Mesenchymal stem cell (in vitro differentiated cells and primary cell): ENCODE measurements around the gene GPATCH2.

Source experiments
- DNase-seq: peaks from one replicate; pipeline ENCODE4 v3.0.0-alpha.2; 2013
- H2AFZ ChIP-seq: one replicate; pipeline ENCODE4 v1.6.1; 2013; ENCODE audit warnings: low read depth, mild to moderate bottlenecking, control low read depth, inconsistent platforms, low read length, moderate library complexity
- H2AK5ac ChIP-seq: 2 replicates; pipeline ENCODE4 v1.6.1; 2013; ENCODE audit warnings: low read length, moderate library complexity, mild to moderate bottlenecking, inconsistent platforms; ENCODE audit not compliant: severe bottlenecking
- H2BK120ac ChIP-seq: one replicate; pipeline ENCODE4 v1.6.1; 2013; ENCODE audit warnings: low read depth, mild to moderate bottlenecking, inconsistent platforms, low read length, moderate library complexity
- H2BK12ac ChIP-seq, 2 experiments: one replicate each; pipeline ENCODE4 v1.6.1; 2013; ENCODE audit warnings: inconsistent platforms in 2 of 2, low read length in 2 of 2, mild to moderate bottlenecking in 2 of 2, moderate library complexity in 2 of 2, control low read depth in 1 of 2
- H2BK15ac ChIP-seq: one replicate; pipeline ENCODE4 v1.6.1; 2013; ENCODE audit warnings: mild to moderate bottlenecking, low read depth, inconsistent platforms; ENCODE audit not compliant: poor library complexity, severe bottlenecking
- H2BK5ac ChIP-seq: 2 replicates; pipeline ENCODE4 v1.6.1; 2013; ENCODE audit warnings: low read depth, mild to moderate bottlenecking, low read length, control low read depth, inconsistent platforms; ENCODE audit not compliant: poor library complexity, severe bottlenecking
- H3K14ac ChIP-seq, 2 experiments: one replicate each; pipeline ENCODE4 v1.6.1; 2013; ENCODE audit warnings: inconsistent platforms in 2 of 2, low read length in 2 of 2, control low read depth in 1 of 2, mild to moderate bottlenecking in 1 of 2, moderate library complexity in 1 of 2
- H3K18ac ChIP-seq, 2 experiments: one replicate each; pipeline ENCODE4 v1.6.1; 2013; ENCODE audit warnings: inconsistent platforms in 2 of 2, low read length in 2 of 2, control low read depth in 1 of 2, low read depth in 1 of 2, mild to moderate bottlenecking in 1 of 2
- H3K23ac ChIP-seq, 2 experiments: one replicate each; pipeline ENCODE4 v1.6.1; 2013; ENCODE audit warnings: inconsistent platforms in 2 of 2, low read length in 2 of 2, mild to moderate bottlenecking in 2 of 2, moderate library complexity in 2 of 2, control low read depth in 1 of 2
- H3K27ac ChIP-seq: 2 replicates; pipeline ENCODE4 v1.5.1; 2013; ENCODE audit warnings: mild to moderate bottlenecking, moderate library complexity, low read length, control low read depth, inconsistent platforms; ENCODE audit not compliant: poor library complexity, severe bottlenecking
- H3K27me3 ChIP-seq, 2 experiments: 2 replicates each; pipeline versions ENCODE4 v1.6.1 to v1.7.0; 2013; ENCODE audit warnings: low read length in 2 of 2, mild to moderate bottlenecking in 2 of 2, moderate library complexity in 2 of 2, control low read depth in 1 of 2, inconsistent platforms in 1 of 2; ENCODE audit not compliant: control insufficient read depth in 1 of 2, insufficient read depth in 1 of 2
- H3K36me3 ChIP-seq, 2 experiments: 2 replicates each; pipeline versions ENCODE4 v1.6.1 to v1.7.0; 2013; ENCODE audit warnings: low read length in 2 of 2, control low read depth in 1 of 2, inconsistent platforms in 1 of 2, low read depth in 1 of 2, mild to moderate bottlenecking in 1 of 2; ENCODE audit not compliant: insufficient read depth in 2 of 2, control insufficient read depth in 1 of 2
- H3K4ac ChIP-seq, 2 experiments: one replicate each; pipeline ENCODE4 v1.6.1; 2013; ENCODE audit warnings: inconsistent platforms in 2 of 2, low read length in 2 of 2, mild to moderate bottlenecking in 2 of 2, moderate library complexity in 2 of 2, control low read depth in 1 of 2, low read depth in 1 of 2
- H3K4me1 ChIP-seq: 2 replicates; pipeline ENCODE4 v1.6.1; 2013; ENCODE audit warnings: low read depth, low read length, control low read depth; ENCODE audit not compliant: control insufficient read depth, insufficient read depth
- H3K4me2 ChIP-seq: 2 replicates; pipeline ENCODE4 v1.6.1; 2013; ENCODE audit warnings: low read length, mild to moderate bottlenecking, inconsistent platforms; ENCODE audit not compliant: poor library complexity, severe bottlenecking
- H3K4me3 ChIP-seq, 2 experiments: 2 replicates each; pipeline versions ENCODE4 v1.5.1 to v1.7.0; 2013; ENCODE audit warnings: low read length in 2 of 2, mild to moderate bottlenecking in 2 of 2, control low read depth in 1 of 2, low read depth in 1 of 2; ENCODE audit not compliant: insufficient read depth in 1 of 2
- H3K79me1 ChIP-seq: replicated peaks from 2 replicates; pipeline ENCODE4 v1.6.1; 2013; ENCODE audit warnings: mild to moderate bottlenecking, control low read depth, low read length, inconsistent platforms; ENCODE audit not compliant: poor library complexity, severe bottlenecking
- H3K9ac ChIP-seq: 2 replicates; pipeline ENCODE4 v1.7.0; 2013; ENCODE audit warnings: mild to moderate bottlenecking, low read length, moderate library complexity
- H3K9me3 ChIP-seq: 2 replicates; pipeline ENCODE4 v1.7.0; 2013; ENCODE audit warnings: mild to moderate bottlenecking, low read length; ENCODE audit not compliant: control insufficient read depth
- H4K8ac ChIP-seq: one replicate; pipeline ENCODE4 v1.6.1; 2013; ENCODE audit warnings: inconsistent platforms, mild to moderate bottlenecking, low read length, moderate library complexity
- H4K91ac ChIP-seq: one replicate; pipeline ENCODE4 v1.6.1; 2013; ENCODE audit warnings: mild to moderate bottlenecking, low read length, inconsistent platforms
- WGBS: methylation state at CpG from one replicate; pipeline ENCODE4 v1.1.7; 2013; ENCODE audit warnings: mixed read lengths; 5-methylcytosine and 5-hydroxymethylcytosine counted together

GPATCH2 gene

DNA sequence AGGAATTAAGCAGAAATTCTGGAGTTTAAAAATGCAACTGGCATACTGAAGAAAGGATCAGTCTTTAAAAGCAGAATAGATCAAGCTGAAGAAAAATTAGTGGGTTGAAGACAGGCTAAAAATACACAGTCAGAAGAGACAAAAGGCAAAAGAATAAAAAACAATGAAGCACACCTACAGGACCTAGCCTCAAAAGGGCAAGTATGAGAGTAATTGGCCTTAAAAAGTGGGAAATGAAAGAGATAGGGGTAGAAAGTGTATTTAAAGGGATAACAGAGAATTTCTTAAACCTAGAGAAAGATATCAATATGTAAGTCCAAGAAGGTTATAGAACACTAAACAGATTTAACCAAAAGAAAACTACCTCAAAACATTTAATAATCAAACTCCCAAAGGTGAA, 152.4 kb downstream of the GPATCH2 start:
- no peak overlapping the region for H3K27ac ChIP-seq
- H3K23ac ChIP-seq, result no peak overlapping the region
- no peak overlapping the region for H3K4me2 ChIP-seq
- peaks cover 17 to 33% of the 10 kb centered on the region in 2 experiments for H3K36me3 ChIP-seq
- no peaks in the 10 kb centered on the region for H3K27me3 ChIP-seq
- no peak overlapping the region for H2AFZ ChIP-seq
- peaks cover 7% of the 10 kb centered on the region for H3K79me1 ChIP-seq
- no peaks in the 10 kb centered on the region for H3K4me1 ChIP-seq
- no peak overlapping the region for H3K14ac ChIP-seq
- no peak overlapping the region for H3K18ac ChIP-seq
- H2AK5ac ChIP-seq, result no peak overlapping the region
- H3K9ac ChIP-seq, result no peak overlapping the region
- no peak for DNase-seq
- H2BK12ac ChIP-seq, result no peak overlapping the region
- H3K4me3 ChIP-seq, result no peak overlapping the region
- no peak overlapping the region for H3K4ac ChIP-seq
- no peak overlapping the region for H2BK15ac ChIP-seq
- no peak overlapping the region for H4K8ac ChIP-seq
- H2BK120ac ChIP-seq, result no peak overlapping the region
- H3K9me3 ChIP-seq, result peaks cover 16% of the 10 kb centered on the region
- H2BK5ac ChIP-seq, result peak overlapping the region; percentile 31
- no peak overlapping the region for H4K91ac ChIP-seq

DNA sequence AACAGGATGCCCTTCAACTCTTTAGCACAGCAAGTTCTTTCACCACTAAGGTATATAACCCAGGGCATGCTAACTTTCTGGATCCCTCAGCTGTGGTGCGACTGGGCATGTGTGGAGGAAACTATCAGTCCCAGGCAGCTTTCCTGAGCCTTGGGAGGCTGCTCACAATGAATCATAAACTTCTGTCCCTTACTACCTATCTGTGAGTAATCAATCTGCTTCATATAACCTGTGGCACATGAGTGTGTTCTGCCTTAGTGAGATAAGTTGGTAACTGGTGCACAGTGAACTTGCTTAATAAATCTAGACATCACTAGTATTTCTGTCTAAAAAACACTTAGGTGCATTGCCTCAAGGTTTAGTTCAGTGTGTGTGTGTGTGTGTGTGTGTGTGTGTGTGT, 158.0 kb downstream of the GPATCH2 start:
- H3K4ac ChIP-seq, result no peak overlapping the region
- peaks cover 15 to 17% of the 10 kb centered on the region in 2 experiments for H3K36me3 ChIP-seq
- H2AK5ac ChIP-seq, result no peak overlapping the region
- H3K9me3 ChIP-seq, result no peaks in the 10 kb centered on the region
- no peak overlapping the region for H2AFZ ChIP-seq
- H2BK15ac ChIP-seq, result no peak overlapping the region
- no peak overlapping the region for H2BK5ac ChIP-seq
- DNase-seq, result no peak
- H3K27ac ChIP-seq, result no peak overlapping the region
- H3K18ac ChIP-seq, result no peak overlapping the region
- H3K23ac ChIP-seq, result no peak overlapping the region
- no peak overlapping the region for H2BK120ac ChIP-seq
- no peak overlapping the region for H3K9ac ChIP-seq
- H3K4me1 ChIP-seq, result no peaks in the 10 kb centered on the region
- 100% methylated on average over 1 of the region's 1 CpG for WGBS
- no peak overlapping the region for H3K4me2 ChIP-seq
- H3K4me3 ChIP-seq, result no peak overlapping the region
- no peak overlapping the region for H3K14ac ChIP-seq
- H4K91ac ChIP-seq, result no peak overlapping the region
- no peaks in the 10 kb centered on the region for H3K27me3 ChIP-seq
- peaks cover 7% of the 10 kb centered on the region for H3K79me1 ChIP-seq
- no peak overlapping the region for H2BK12ac ChIP-seq
- no peak overlapping the region for H4K8ac ChIP-seq

DNA sequence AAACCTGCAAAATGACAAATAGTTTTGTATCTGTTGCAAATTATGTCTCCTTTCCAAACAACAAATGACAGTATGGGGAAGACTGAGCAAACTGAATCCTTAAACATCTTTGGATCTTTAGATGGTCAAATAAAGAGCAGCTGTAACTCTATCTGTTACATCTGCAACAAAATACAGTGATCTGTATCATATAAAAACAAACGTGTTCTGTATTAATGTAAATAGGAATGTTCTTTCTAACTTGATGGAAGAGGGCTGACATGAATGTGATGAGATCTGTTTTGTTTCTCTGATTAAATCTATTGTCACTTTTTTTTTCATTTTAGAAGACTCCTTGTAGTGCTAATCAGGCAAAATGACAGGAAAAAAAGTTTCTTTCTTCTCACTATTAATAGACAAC, 159.5 kb downstream of the GPATCH2 start:
- Histone ChIP-seq H3K36me3 (peaks cover 4% of the 10 kb centered on the region in 2 experiments), H4K91ac (no peak overlapping the region), H3K9ac (no peak overlapping the region), H2BK15ac (no peak overlapping the region), H2BK12ac (no peak overlapping the region), H3K14ac (no peak overlapping the region), H3K18ac (no peak overlapping the region), H4K8ac (no peak overlapping the region), H3K9me3 (no peaks in the 10 kb centered on the region), H3K4me3 (no peak overlapping the region), H3K27ac (no peak overlapping the region), H3K27me3 (no peaks in the 10 kb centered on the region), H3K4ac (no peak overlapping the region), H2BK120ac (no peak overlapping the region), H3K4me2 (no peak overlapping the region), H3K79me1 (peaks cover 2% of the 10 kb centered on the region), H3K23ac (no peak overlapping the region), H3K4me1 (no peaks in the 10 kb centered on the region), H2AFZ (no peak overlapping the region), H2AK5ac (no peak overlapping the region), H2BK5ac (no peak overlapping the region)
- no peak for DNase-seq
- WGBS, result no CpG with 5 or more reads among the region's 1 CpG

DNA sequence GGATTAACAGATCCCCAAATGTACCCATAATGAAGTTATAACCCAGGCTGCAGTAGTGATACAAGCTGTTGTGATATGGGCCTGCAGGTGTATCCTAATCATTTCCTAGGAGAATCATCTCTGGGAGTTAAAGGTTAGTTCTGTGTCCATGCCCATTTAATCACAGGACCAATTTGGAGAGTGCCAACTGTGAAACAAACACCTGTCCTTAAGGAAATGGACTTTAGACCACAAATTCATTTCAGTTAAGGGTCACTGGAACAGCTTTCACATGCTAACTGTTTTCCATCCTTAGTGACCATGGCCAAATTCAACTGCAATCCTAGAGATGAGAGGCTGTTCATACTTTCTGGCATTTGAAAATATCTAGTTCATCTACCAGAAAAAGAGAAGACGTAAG, 160.9 kb downstream of the GPATCH2 start:
- Histone ChIP-seq H2BK120ac (no peak overlapping the region), H2BK12ac (no peak overlapping the region), H3K9ac (no peak overlapping the region), H3K4me1 (no peaks in the 10 kb centered on the region), H2AFZ (no peak overlapping the region), H3K4ac (no peak overlapping the region), H3K14ac (no peak overlapping the region), H3K18ac (no peak overlapping the region), H3K27ac (no peak overlapping the region), H4K91ac (no peak overlapping the region), H4K8ac (no peak overlapping the region), H3K9me3 (peaks cover 12% of the 10 kb centered on the region), H2AK5ac (no peak overlapping the region), H3K23ac (no peak overlapping the region), H3K27me3 (no peaks in the 10 kb centered on the region), H3K36me3 (peaks cover 0 to 6% of the 10 kb centered on the region in 2 experiments), H2BK15ac (no peak overlapping the region), H2BK5ac (no peak overlapping the region), H3K79me1 (no peaks in the 10 kb centered on the region), H3K4me3 (no peak overlapping the region), H3K4me2 (no peak overlapping the region)
- WGBS, result no CpG with 5 or more reads among the region's 1 CpG
- DNase-seq, result no peak
